K562 (cell line): ENCODE results near the gene NAE1. TPM values are rescaled to one million over a fixed set of nuclear protein-coding genes. Genes with fewer than 3 reads are reported as not detected.
A peak's percentile ranks its signal among the peaks of the same experiment; 100 is the strongest.

ENCODE experiments used
- CTCFL ChIP-seq: IDR thresholded peaks from 2 replicates; pipeline ENCODE4 v1.6.1; 2011; ENCODE audit warnings: borderline replicate concordance, low read depth, mild to moderate bottlenecking, moderate library complexity, low read length; ENCODE audit not compliant: insufficient read depth, poor library complexity, severe bottlenecking
- CXXC5 ChIP-seq: fragments of 250-450 bp; sonication (Bioruptor Pico); IDR thresholded peaks from 2 replicates; pipeline ENCODE4 v1.8.0; 2022; ENCODE audit warnings: inconsistent platforms, mild to moderate bottlenecking, moderate library complexity
- MGA ChIP-seq: fragments of 450-650 bp; IDR thresholded peaks from 2 replicates; pipeline ENCODE4 v1.6.1; 2016; ENCODE audit warnings: mild to moderate bottlenecking, moderate library complexity
- NFE2L1 ChIP-seq: fragments of 450-650 bp; IDR thresholded peaks from 2 replicates; pipeline ENCODE4 v1.6.1; 2016; ENCODE audit warnings: missing genetic modification characterization, low read depth, mild to moderate bottlenecking, missing compliant biosample characterization, moderate library complexity, borderline replicate concordance
- PBX2 ChIP-seq, 2 experiments: IDR thresholded peaks in 1 of 2; conservative IDR thresholded peaks in 1 of 2; 2 replicates each; pipeline ENCODE4 v1.6.1; 2016; ENCODE audit warnings: low read depth in 2 of 2, mild to moderate bottlenecking in 1 of 2, missing compliant biosample characterization in 1 of 2, missing genetic modification characterization in 1 of 2, moderate library complexity in 1 of 2
- RBM25 ChIP-seq: fragments of 200-400 bp; formaldehyde crosslinking; IDR thresholded peaks from 2 replicates; pipeline ENCODE4 v1.6.1; 2018; ENCODE audit warnings: low read length, low read depth, moderate library complexity; ENCODE audit not compliant: severe bottlenecking
- ZNF174 ChIP-seq: fragments of 250-450 bp; sonication (Bioruptor Pico); IDR thresholded peaks from 2 replicates; pipeline ENCODE4 v1.4.0; 2020; ENCODE audit warnings: mild to moderate bottlenecking
- ZNF232 ChIP-seq: sonication (generic); formaldehyde crosslinking; IDR thresholded peaks from 2 replicates; pipeline ENCODE4 v1.8.0; 2022; ENCODE audit warnings: mild to moderate bottlenecking, missing genetic modification reagents
- polyA plus RNA-seq, 8 experiments: library from polyadenylated mRNA; depleted of rRNA in 4 of 8; stranded (reverse) in 5 of 8; unstranded in 3 of 8; fragments of >200 nt; fragmentation: Nextera tagmentation in 2 of 8; fragmentation: Illumina TruSeq in 1 of 8; extraction: Ambion mirVana in 2 of 8; extraction: Trizol in 1 of 8; gene quantifications; 2 replicates each; pipeline versions ENCODE4 v1.2.1 to v1.2.3, GENCODE V29; 2011 to 2014; ENCODE audit warnings: inconsistent platforms in 1 of 8, missing spikeins in 1 of 8
- total RNA-seq, 7 experiments: library from RNA; depleted of rRNA in 6 of 7; stranded (reverse); fragments of >200 nt in 6 of 7; fragmentation: Illumina TruSeq in 2 of 7; extraction: Trizol in 2 of 7; gene quantifications; 2 replicates each; pipeline versions ENCODE4 v1.2.1 to v1.2.3, GENCODE V29; 2011 to 2021; ENCODE audit warnings: low replicate concordance in 1 of 7

The NAE1 gene
- total and polyA plus RNA-seq, 9 of the 15 experiments (the other 6 are each of a cell fraction or from before 2014, with no cell fraction given): 165 to 294 (median 230) TPM

- TF ChIP-seq MGA (peak; percentile 52), ZNF174 (CRISPR knock-in tag) (no peak), CTCFL (peak; percentile 100), CXXC5 (CRISPR knock-in tag) (peak; percentile 83), NFE2L1 (tag) (no peak), RBM25 (peak; percentile 97), ZNF232 (CRISPR knock-in tag) (0 out of 2 replicates have a peak, but pooled peaks have one; percentile 74), PBX2 (CRISPR knock-in tag; IDR thresholded peaks at IDR 0.05; ENCODE audit: low read depth) (no peak), PBX2 (tag; conservative IDR thresholded peaks at IDR 0.05; ENCODE audit: low read depth) (no peak)
Observed at GRCh38 chr16:66830422-66831404, at the start of gene NAE1 (continued).
